ENCODE measurements around the gene HSFX3.

DNA sequence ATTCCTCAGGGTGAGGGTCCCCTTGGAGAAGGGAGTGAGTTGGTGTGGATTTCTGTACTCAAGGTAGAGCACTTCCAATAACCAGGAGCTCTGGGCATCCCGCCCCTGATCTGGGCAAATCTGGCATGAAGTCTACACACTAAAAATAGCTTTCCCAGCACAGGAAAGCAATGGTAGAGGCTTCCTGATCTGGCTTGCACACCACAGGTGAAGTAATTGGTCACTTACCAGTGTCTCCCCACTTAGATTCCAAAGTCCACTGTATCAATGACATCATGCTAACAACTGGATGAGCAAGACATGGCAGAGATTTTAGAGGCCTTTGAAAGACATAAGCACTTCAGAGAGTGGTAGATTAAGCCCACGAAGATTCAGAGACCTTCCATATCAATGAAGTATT, 26.8 kb downstream of the HSFX3 start:
- TF ChIP-seq POLR2AphosphoS5 (IDR thresholded peaks at IDR 0.05) (no peak), CTCF (IDR thresholded peaks at IDR 0.05) (no peak), EP300 (IDR thresholded peaks at IDR 0.05) (no peak)

All from gastroesophageal sphincter (tissue), 3 donors.